Fibroblast of mammary gland (primary cell): ENCODE results near the gene TAF11.
"Not testable (repeated sequence)": the region's sequence is repeated elsewhere in the genome, so short reads cannot be mapped to it uniquely, and the experiment has no call there.

Experiments used
- DNase-seq: peaks from one replicate; pipeline ENCODE4 v3.0.0-alpha.2; 2010; ENCODE audit warnings: low read depth
- H3K4me3 ChIP-seq: 2 replicates; pipeline ENCODE4 v1.5.1; 2011; ENCODE audit warnings: low read depth, mild to moderate bottlenecking, low read length, moderate library complexity; ENCODE audit not compliant: control insufficient read depth
- CTCF ChIP-seq: conservative IDR thresholded peaks from 2 replicates; pipeline ENCODE4 v1.5.1; 2011; ENCODE audit warnings: low read depth, low read length, inconsistent platforms; ENCODE audit not compliant: control insufficient read depth, insufficient read depth

Gene TAF11

GRCh38 chr6:34887753-34888513 is at the start of gene TAF11:
TSS of gene TAF11 (minus strand) at chr6:34888042. CDS start at chr6:34887957, 85 bp downstream.
- DNase-seq = peak; percentile 93
- H3K4me3 ChIP-seq = peak within 1 kb of the TSS; percentile 98
- no peak for TF ChIP-seq CTCF

GRCh38 chr6:34934516-34934915 is 46.7 kb upstream of the TAF11 start:
- no peak overlapping the region for H3K4me3 ChIP-seq
- DNase-seq = peak; percentile 68
- TF ChIP-seq CTCF = no peak

- not testable (repeated sequence) for DNase-seq
Measured at GRCh38 chr6:34932202-34932601, 44.4 kb upstream of the TAF11 start.

GRCh38 chr6:34930221-34930620 is 42.4 kb upstream of the TAF11 start:
- no peak for DNase-seq
- H3K4me3 ChIP-seq = no peak overlapping the region
- no peak for TF ChIP-seq CTCF

More at GRCh38 chr6:34932202-34932601, 44.4 kb upstream of the TAF11 start:
- not testable (repeated sequence) for H3K4me3 ChIP-seq

- H3K4me3 ChIP-seq = no peak overlapping the region
- no peak for DNase-seq
- no peak for TF ChIP-seq CTCF
Measured at GRCh38 chr6:34929241-34929978, 41.6 kb upstream of the TAF11 start.

- no peak for DNase-seq
- no peak for TF ChIP-seq CTCF
- H3K4me3 ChIP-seq = no peak overlapping the region
Measured at GRCh38 chr6:34928695-34929094, 40.9 kb upstream of the TAF11 start.

GRCh38 chr6:34928220-34928619 is 40.4 kb upstream of the TAF11 start:
- no peak overlapping the region for H3K4me3 ChIP-seq
- DNase-seq = no peak
- no peak for TF ChIP-seq CTCF
